Lower leg skin (tissue), 3 donors: Measurements from ENCODE around the gene CPAMD8.

Source experiments
- POLR2A ChIP-seq, 2 donors: fragments of 450-650 bp; IDR thresholded peaks; one replicate each; pipeline ENCODE4 v1.6.1; 2016 to 2017; ENCODE audit warnings: antibody characterized with exemption in 2 of 2, mild to moderate bottlenecking in 1 of 2, moderate library complexity in 1 of 2
- TF ChIP-seq, protein P1 (sequence below), 3 donors: fragments of 450-650 bp; IDR thresholded peaks; one replicate each; pipeline ENCODE4 v1.5.1; 2016; ENCODE audit warnings: antibody characterized with exemption in 3 of 3, mild to moderate bottlenecking in 3 of 3, moderate library complexity in 2 of 3

DNA sequence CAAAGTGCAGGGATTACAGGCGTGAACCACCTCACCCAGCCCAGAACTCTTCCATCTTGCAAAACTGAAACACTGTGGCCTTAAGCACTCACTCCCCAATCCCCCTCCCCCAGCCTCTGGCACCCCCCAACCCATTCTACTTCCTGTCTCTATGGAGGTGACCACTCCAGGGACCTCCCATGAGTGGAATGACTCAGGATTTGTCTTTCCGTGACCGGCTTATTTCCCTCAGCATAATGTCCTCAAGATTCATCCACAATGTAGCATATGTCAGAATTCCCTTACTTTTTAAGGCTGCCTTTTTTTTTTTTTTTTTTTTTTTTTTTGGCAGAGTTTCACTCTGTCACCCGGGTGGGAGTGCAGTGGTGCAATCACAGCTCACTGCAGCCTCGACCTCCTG, 141.4 kb downstream of the CPAMD8 start:
- TF ChIP-seq, protein P1, sequence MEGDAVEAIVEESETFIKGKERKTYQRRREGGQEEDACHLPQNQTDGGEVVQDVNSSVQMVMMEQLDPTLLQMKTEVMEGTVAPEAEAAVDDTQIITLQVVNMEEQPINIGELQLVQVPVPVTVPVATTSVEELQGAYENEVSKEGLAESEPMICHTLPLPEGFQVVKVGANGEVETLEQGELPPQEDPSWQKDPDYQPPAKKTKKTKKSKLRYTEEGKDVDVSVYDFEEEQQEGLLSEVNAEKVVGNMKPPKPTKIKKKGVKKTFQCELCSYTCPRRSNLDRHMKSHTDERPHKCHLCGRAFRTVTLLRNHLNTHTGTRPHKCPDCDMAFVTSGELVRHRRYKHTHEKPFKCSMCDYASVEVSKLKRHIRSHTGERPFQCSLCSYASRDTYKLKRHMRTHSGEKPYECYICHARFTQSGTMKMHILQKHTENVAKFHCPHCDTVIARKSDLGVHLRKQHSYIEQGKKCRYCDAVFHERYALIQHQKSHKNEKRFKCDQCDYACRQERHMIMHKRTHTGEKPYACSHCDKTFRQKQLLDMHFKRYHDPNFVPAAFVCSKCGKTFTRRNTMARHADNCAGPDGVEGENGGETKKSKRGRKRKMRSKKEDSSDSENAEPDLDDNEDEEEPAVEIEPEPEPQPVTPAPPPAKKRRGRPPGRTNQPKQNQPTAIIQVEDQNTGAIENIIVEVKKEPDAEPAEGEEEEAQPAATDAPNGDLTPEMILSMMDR (IDR thresholded peaks at IDR 0.05): no peak
- no peak for TF ChIP-seq POLR2A (IDR thresholded peaks at IDR 0.05)
